Keratinocyte (primary cell): ENCODE results near the gene TMEM129.

Experiments used
- EZH2 ChIP-seq: IDR thresholded peaks from one replicate; pipeline ENCODE4 v1.6.1; 2012; ENCODE audit warnings: inconsistent platforms, mild to moderate bottlenecking, low read length, moderate library complexity
- TF ChIP-seq, protein P1 (sequence below), 3 experiments: IDR thresholded peaks in 1 of 3; conservative IDR thresholded peaks in 1 of 3; optimal IDR thresholded peaks in 1 of 3; 2 replicates in 2 of 3; 3 replicates in 1 of 3; pipeline versions ENCODE3 to v1.5.1; 2011; ENCODE audit warnings: low read length in 3 of 3, mild to moderate bottlenecking in 3 of 3, moderate library complexity in 2 of 3, control low read depth in 1 of 3, inconsistent platforms in 1 of 3; ENCODE audit not compliant: insufficient read depth in 2 of 3; ENCODE audit errors: extremely low read depth in 1 of 3

DNA sequence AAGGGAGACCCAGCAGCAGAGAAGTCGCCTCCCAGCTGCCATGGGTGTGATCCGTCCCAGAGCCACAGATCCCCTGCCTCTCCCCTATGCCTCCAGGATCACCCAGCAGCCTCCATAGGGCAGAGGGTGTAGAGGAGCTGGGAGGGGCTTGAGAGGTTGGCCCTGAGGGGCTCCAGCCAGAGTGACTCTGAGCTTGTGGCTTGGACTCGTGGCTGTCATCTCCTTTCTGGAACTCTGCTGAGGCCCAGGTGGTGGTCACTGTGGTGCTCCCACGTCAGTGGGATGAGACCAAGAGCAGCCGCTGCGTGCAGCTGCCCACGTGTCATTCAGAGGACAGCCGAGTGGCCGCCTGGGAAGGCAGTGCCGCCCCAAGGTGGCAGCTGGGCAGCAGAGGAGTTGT is 4.4 kb upstream of the TMEM129 start:
- TF ChIP-seq EZH2 = no peak
- TF ChIP-seq, protein P1, sequence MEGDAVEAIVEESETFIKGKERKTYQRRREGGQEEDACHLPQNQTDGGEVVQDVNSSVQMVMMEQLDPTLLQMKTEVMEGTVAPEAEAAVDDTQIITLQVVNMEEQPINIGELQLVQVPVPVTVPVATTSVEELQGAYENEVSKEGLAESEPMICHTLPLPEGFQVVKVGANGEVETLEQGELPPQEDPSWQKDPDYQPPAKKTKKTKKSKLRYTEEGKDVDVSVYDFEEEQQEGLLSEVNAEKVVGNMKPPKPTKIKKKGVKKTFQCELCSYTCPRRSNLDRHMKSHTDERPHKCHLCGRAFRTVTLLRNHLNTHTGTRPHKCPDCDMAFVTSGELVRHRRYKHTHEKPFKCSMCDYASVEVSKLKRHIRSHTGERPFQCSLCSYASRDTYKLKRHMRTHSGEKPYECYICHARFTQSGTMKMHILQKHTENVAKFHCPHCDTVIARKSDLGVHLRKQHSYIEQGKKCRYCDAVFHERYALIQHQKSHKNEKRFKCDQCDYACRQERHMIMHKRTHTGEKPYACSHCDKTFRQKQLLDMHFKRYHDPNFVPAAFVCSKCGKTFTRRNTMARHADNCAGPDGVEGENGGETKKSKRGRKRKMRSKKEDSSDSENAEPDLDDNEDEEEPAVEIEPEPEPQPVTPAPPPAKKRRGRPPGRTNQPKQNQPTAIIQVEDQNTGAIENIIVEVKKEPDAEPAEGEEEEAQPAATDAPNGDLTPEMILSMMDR (optimal IDR thresholded peaks at IDR 0.05 in 1 of 3, IDR thresholded peaks at IDR 0.05 in 1 of 3, conservative IDR thresholded peaks at IDR 0.05 in 1 of 3; ENCODE audit: extremely low read depth in 1 of 3, insufficient read depth in 2 of 3, low read length in 3 of 3) = no peak
